MM.1S (cell line): ENCODE results near the gene CREBZF.
A peak's percentile ranks its signal among the peaks of the same experiment; 100 is the strongest.

Source experiments
- DNase-seq: peaks from one replicate; pipeline ENCODE4 v3.0.0-alpha.2; 2015
- H2AFZ ChIP-seq: fragments of 300-600 bp; sonication (generic); 2 replicates; pipeline ENCODE4 v1.6.0; 2016; ENCODE audit warnings: antibody characterized with exemption, low read length
- H3F3A ChIP-seq: fragments of 300-600 bp; sonication (generic); 2 replicates; pipeline ENCODE4 v1.6.1; 2016; ENCODE audit warnings: mild to moderate bottlenecking, antibody characterized with exemption, low read length, moderate library complexity, mixed read lengths; ENCODE audit not compliant: insufficient read depth
- H3K27ac ChIP-seq: fragments of 300-600 bp; sonication (generic); 2 replicates; pipeline ENCODE4 v1.5.1; 2016; ENCODE audit warnings: mild to moderate bottlenecking, low read length
- H3K27me3 ChIP-seq: fragments of 300-600 bp; sonication (generic); replicated peaks from 2 replicates; pipeline ENCODE4 v1.6.0; 2016; ENCODE audit warnings: low read length; ENCODE audit not compliant: insufficient read depth
- H3K36me3 ChIP-seq: fragments of 300-600 bp; sonication (generic); replicated peaks from 2 replicates; pipeline ENCODE4 v1.6.1; 2016; ENCODE audit warnings: mild to moderate bottlenecking, low read length, mixed read lengths; ENCODE audit not compliant: insufficient read depth
- H3K4me1 ChIP-seq: fragments of 300-600 bp; sonication (generic); 2 replicates; pipeline ENCODE4 v1.6.1; 2016; ENCODE audit warnings: low read length, mixed read lengths
- H3K4me2 ChIP-seq: fragments of 300-600 bp; sonication (generic); 2 replicates; pipeline ENCODE4 v1.6.0; 2016; ENCODE audit warnings: low read depth, low read length
- H3K4me3 ChIP-seq: fragments of 300-600 bp; sonication (generic); 2 replicates; pipeline ENCODE4 v1.5.1; 2016; ENCODE audit warnings: low read length, mixed read lengths
- H3K79me2 ChIP-seq: fragments of 300-600 bp; sonication (generic); 2 replicates; pipeline ENCODE4 v1.6.1; 2016; ENCODE audit warnings: mixed run types, low read length, mixed read lengths
- H3K9ac ChIP-seq: fragments of 300-600 bp; sonication (generic); 2 replicates; pipeline ENCODE4 v1.6.1; 2016; ENCODE audit warnings: low read length, mixed read lengths
- H3K9me2 ChIP-seq: fragments of 300-600 bp; sonication (generic); replicated peaks from 2 replicates; pipeline ENCODE4 v1.6.1; 2016; ENCODE audit warnings: mild to moderate bottlenecking, low read length, mixed read lengths; ENCODE audit not compliant: insufficient read depth
- H3K9me3 ChIP-seq: fragments of 300-600 bp; sonication (generic); replicated peaks from 2 replicates; pipeline ENCODE4 v1.6.1; 2016; ENCODE audit warnings: mild to moderate bottlenecking, low read length, mixed read lengths; ENCODE audit not compliant: insufficient read depth
- H4K20me1 ChIP-seq: fragments of 300-600 bp; sonication (generic); 2 replicates; pipeline ENCODE4 v1.6.1; 2016; ENCODE audit warnings: mild to moderate bottlenecking, low read length, moderate library complexity, mixed read lengths; ENCODE audit not compliant: insufficient read depth
- EZH2 ChIP-seq: fragments of 300-600 bp; sonication (generic); optimal IDR thresholded peaks from 2 replicates; pipeline ENCODE3; 2017; ENCODE audit warnings: low read depth, mild to moderate bottlenecking, antibody characterized with exemption, low read length, mixed read lengths
- EZH2phosphoT487 ChIP-seq: fragments of 300-600 bp; sonication (generic); IDR thresholded peaks from 2 replicates; pipeline ENCODE4 v1.6.1; 2018; ENCODE audit warnings: antibody characterized with exemption, low read length
- TF ChIP-seq, protein P1 (sequence below): fragments of 300-600 bp; sonication (generic); IDR thresholded peaks from 2 replicates; pipeline ENCODE4 v1.5.1; 2016; ENCODE audit warnings: antibody characterized with exemption, low read length, mixed read lengths

Gene CREBZF

DNA sequence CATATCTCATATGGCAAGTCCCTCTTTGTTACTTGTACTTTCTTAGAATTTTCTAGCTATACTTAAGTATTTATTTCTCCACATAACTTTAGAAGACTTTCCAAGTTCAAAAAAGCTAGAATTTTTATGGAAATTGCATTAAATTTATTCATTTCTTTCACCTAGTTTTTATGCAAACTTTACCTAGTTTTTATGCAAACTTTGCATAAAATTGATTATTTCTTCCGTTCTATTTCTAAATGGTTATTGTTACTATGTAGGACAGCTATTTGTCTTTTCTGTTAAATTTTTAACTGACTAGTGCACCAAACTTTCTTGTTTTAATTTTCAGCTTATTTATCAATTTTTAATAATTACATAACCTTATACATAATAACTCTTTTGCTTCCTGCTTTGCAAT is 3.2 kb upstream of the CREBZF start:
- Histone ChIP-seq H4K20me1 (peaks cover 3% of the 10 kb centered on the region), H3K4me2 (no peak overlapping the region), H3K79me2 (peaks cover 18% of the 10 kb centered on the region), H3K27me3 (no peaks in the 10 kb centered on the region), H3K9me3 (no peaks in the 10 kb centered on the region), H3K36me3 (no peaks in the 10 kb centered on the region), H2AFZ (no peak overlapping the region), H3K9me2 (no peaks in the 10 kb centered on the region), H3K4me3 (no peak overlapping the region), H3K27ac (no peak overlapping the region), H3K9ac (no peak overlapping the region), H3F3A (peaks cover 11% of the 10 kb centered on the region; the same call in 1 of the 2 replicates), H3K4me1 (no peaks in the 10 kb centered on the region)
- DNase-seq = no peak
- TF ChIP-seq EZH2phosphoT487 (no peak), EZH2 (no peak)
- TF ChIP-seq, protein P1, sequence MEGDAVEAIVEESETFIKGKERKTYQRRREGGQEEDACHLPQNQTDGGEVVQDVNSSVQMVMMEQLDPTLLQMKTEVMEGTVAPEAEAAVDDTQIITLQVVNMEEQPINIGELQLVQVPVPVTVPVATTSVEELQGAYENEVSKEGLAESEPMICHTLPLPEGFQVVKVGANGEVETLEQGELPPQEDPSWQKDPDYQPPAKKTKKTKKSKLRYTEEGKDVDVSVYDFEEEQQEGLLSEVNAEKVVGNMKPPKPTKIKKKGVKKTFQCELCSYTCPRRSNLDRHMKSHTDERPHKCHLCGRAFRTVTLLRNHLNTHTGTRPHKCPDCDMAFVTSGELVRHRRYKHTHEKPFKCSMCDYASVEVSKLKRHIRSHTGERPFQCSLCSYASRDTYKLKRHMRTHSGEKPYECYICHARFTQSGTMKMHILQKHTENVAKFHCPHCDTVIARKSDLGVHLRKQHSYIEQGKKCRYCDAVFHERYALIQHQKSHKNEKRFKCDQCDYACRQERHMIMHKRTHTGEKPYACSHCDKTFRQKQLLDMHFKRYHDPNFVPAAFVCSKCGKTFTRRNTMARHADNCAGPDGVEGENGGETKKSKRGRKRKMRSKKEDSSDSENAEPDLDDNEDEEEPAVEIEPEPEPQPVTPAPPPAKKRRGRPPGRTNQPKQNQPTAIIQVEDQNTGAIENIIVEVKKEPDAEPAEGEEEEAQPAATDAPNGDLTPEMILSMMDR = no peak

DNA sequence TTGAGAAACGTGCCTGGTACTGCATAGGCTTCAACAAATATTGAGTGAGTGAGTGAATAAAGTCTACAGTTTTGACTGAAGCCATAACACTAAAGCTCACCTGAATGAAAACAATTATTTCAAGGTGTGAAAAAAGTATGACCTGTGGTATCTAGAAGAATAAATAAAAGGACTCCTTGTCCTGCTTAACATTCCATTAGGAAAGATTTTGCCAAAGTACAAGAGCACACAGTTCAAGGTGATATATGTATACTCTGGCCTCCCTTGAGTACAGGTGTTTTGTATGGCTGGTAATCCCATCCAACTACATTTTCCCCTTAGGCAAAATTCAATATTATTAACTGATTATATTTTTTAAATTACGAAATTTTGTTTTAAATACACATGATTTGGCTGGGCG is 1.8 kb upstream of the CREBZF start:
- no peaks in the 10 kb centered on the region; the same call in 1 of the 2 replicates for H3K36me3 ChIP-seq
- H3F3A ChIP-seq = peaks cover 11% of the 10 kb centered on the region; the same call in 1 of the 2 replicates
- H3K4me3 ChIP-seq = no peak overlapping the region
- H3K9me2 ChIP-seq = no peaks in the 10 kb centered on the region
- no peak overlapping the region for H3K9ac ChIP-seq
- no peak for DNase-seq
- no peak overlapping the region for H2AFZ ChIP-seq
- H4K20me1 ChIP-seq = peaks cover 16% of the 10 kb centered on the region
- no peak overlapping the region for H3K4me2 ChIP-seq
- H3K4me1 ChIP-seq = no peaks in the 10 kb centered on the region
- H3K27me3 ChIP-seq = no peaks in the 10 kb centered on the region
- H3K27ac ChIP-seq = no peak overlapping the region
- TF ChIP-seq EZH2 (no peak), EZH2phosphoT487 (no peak)
- TF ChIP-seq, protein P1 = no peak
- peaks cover 31% of the 10 kb centered on the region for H3K79me2 ChIP-seq
- H3K9me3 ChIP-seq = no peaks in the 10 kb centered on the region

DNA sequence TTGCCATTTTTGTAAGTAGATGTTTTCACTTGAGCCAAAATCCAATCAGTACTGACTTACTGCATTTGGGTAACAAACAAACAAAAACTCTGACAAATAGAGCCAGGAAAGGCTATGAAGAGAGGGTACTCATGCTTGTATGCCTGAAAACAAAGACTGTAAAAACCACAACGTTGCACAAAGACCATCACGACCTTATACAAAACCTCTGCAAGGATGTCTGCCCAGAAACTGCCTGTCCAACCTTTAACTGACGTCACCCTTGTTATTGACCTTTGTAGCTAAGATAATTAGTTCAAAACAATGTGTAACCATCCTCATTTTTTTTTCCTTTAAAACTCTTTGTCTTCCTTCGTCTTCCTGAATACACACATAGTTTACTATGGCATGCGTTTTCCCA is 804 bp upstream of the CREBZF start:
- DNase-seq = no peak
- H3K9ac ChIP-seq = no peak overlapping the region
- no peak overlapping the region for H3K4me3 ChIP-seq
- peak overlapping the region; percentile 89 for H2AFZ ChIP-seq
- peaks cover 25% of the 10 kb centered on the region for H4K20me1 ChIP-seq
- H3K79me2 ChIP-seq = peaks cover 41% of the 10 kb centered on the region
- no peaks in the 10 kb centered on the region for H3K27me3 ChIP-seq
- H3K9me2 ChIP-seq = no peaks in the 10 kb centered on the region
- no peak overlapping the region for H3K27ac ChIP-seq
- no peaks in the 10 kb centered on the region for H3K9me3 ChIP-seq
- H3K4me2 ChIP-seq = peak overlapping the region; percentile 89; the same call in 1 of the 2 replicates
- peaks cover 11% of the 10 kb centered on the region; the same call in 1 of the 2 replicates for H3F3A ChIP-seq
- peaks cover 8% of the 10 kb centered on the region; the same call in 1 of the 2 replicates for H3K4me1 ChIP-seq
- peaks cover 2% of the 10 kb centered on the region; the same call in 1 of the 2 replicates for H3K36me3 ChIP-seq
- TF ChIP-seq, protein P1 = no peak
- TF ChIP-seq EZH2 = no peak
- TF ChIP-seq EZH2phosphoT487 = no peak
